HFFc6 (cell line): ENCODE results near the gene CUX1. TPM values are rescaled to one million over a fixed set of nuclear protein-coding genes. Genes with fewer than 3 reads are reported as not detected.
"Not testable (repeated sequence)": the region's sequence is repeated elsewhere in the genome, so short reads cannot be mapped to it uniquely, and the experiment has no call there.

Source experiments
- DNase-seq: peaks from one replicate; pipeline ENCODE4 v3.0.0-alpha.2; 2018
- H3K27ac Mint-ChIP-seq: 2 replicates; pipeline ENCODE4 v1.8.0; 2020; ENCODE audit warnings: mild to moderate bottlenecking, mixed read lengths
- H3K27me3 Mint-ChIP-seq: 2 replicates; pipeline ENCODE4 v1.8.0; 2021; ENCODE audit warnings: mild to moderate bottlenecking, moderate library complexity, mixed read lengths; ENCODE audit not compliant: insufficient read depth
- H3K36me3 Mint-ChIP-seq: 2 replicates; pipeline ENCODE4 v1.8.0; 2021; ENCODE audit warnings: low read depth, mixed read lengths
- H3K4me1 Mint-ChIP-seq: 2 replicates; pipeline ENCODE4 v1.8.0; 2020; ENCODE audit warnings: low read depth, mixed read lengths
- H3K4me3 Mint-ChIP-seq: 2 replicates; pipeline ENCODE4 v1.8.0; 2020; ENCODE audit warnings: mild to moderate bottlenecking, moderate library complexity, mixed read lengths
- H3K9me3 Mint-ChIP-seq: 2 replicates; pipeline ENCODE4 v1.8.0; 2020; ENCODE audit warnings: mild to moderate bottlenecking, mixed read lengths
- CTCF ChIP-seq: fragments of 200-600 bp; sonication (generic); IDR thresholded peaks from 2 replicates; pipeline ENCODE4 v1.5.0; 2021; ENCODE audit warnings: antibody characterized with exemption, mild to moderate bottlenecking
- total RNA-seq, 6 experiments: library from RNA; stranded (reverse); fragmentation: NEBNext Ultra II Directional; extraction: Animal tissue kit (Norgen Biotek cat#: 25700); gene quantifications; 2 replicates in 1 of 6; 3 replicates in 5 of 6; pipeline ENCODE4 v1.2.3, GENCODE V29; 2021

The CUX1 gene
- total RNA-seq, 6 experiments from 2014 or later = 46.9 to 64.2 (median 51.6) TPM

- peaks cover 3% of the 10 kb centered on the region for H3K27me3 Mint-ChIP-seq
- no peaks in the 10 kb centered on the region for H3K9me3 Mint-ChIP-seq
- H3K4me3 Mint-ChIP-seq = no peak overlapping the region
- no peak overlapping the region for H3K27ac Mint-ChIP-seq
- DNase-seq = no peak
- H3K36me3 Mint-ChIP-seq = peaks cover 5% of the 10 kb centered on the region; the same call in 1 of the 2 replicates
- TF ChIP-seq CTCF = no peak
- no peaks in the 10 kb centered on the region for H3K4me1 Mint-ChIP-seq
Measured at GRCh38 chr7:102175423-102176170, 358.2 kb downstream of the CUX1 start.

- Mint-ChIP-seq H3K4me1 (no peaks in the 10 kb centered on the region), H3K27ac (no peak overlapping the region), H3K36me3 (peaks cover 12% of the 10 kb centered on the region; the same call in 1 of the 2 replicates), H3K9me3 (no peaks in the 10 kb centered on the region), H3K27me3 (peaks cover 3% of the 10 kb centered on the region; the same call in 1 of the 2 replicates), H3K4me3 (no peak overlapping the region)
- TF ChIP-seq CTCF = no peak
- DNase-seq = no peak
Measured at GRCh38 chr7:102178410-102178809, 361.0 kb downstream of the CUX1 start.

- Mint-ChIP-seq H3K27me3 (peaks cover 3% of the 10 kb centered on the region; the same call in 1 of the 2 replicates), H3K36me3 (peaks cover 12% of the 10 kb centered on the region), H3K27ac (no peak overlapping the region), H3K4me3 (no peak overlapping the region), H3K9me3 (no peaks in the 10 kb centered on the region), H3K4me1 (no peaks in the 10 kb centered on the region)
- no peak for TF ChIP-seq CTCF
- no peak for DNase-seq
Measured at GRCh38 chr7:102180727-102181126, 363.3 kb downstream of the CUX1 start.

GRCh38 chr7:102181517-102181916, 364.1 kb downstream of the CUX1 start:
- no peaks in the 10 kb centered on the region for H3K4me1 Mint-ChIP-seq
- DNase-seq = no peak
- H3K9me3 Mint-ChIP-seq = no peaks in the 10 kb centered on the region
- H3K36me3 Mint-ChIP-seq = peaks cover 17% of the 10 kb centered on the region
- H3K27ac Mint-ChIP-seq = no peak overlapping the region
- no peak overlapping the region for H3K4me3 Mint-ChIP-seq
- no peak for TF ChIP-seq CTCF
- H3K27me3 Mint-ChIP-seq = 0 out of 2 replicates have a peak, but pooled peaks cover 3% of the 10 kb centered on the region

- no peak for TF ChIP-seq CTCF
Measured at GRCh38 chr7:102182016-102182415, 364.6 kb downstream of the CUX1 start.

GRCh38 chr7:102183848-102184247, 366.4 kb downstream of the CUX1 start:
- not testable (repeated sequence) for H3K4me3 Mint-ChIP-seq, DNase-seq, H3K27ac Mint-ChIP-seq, H3K4me1 Mint-ChIP-seq, H3K9me3 Mint-ChIP-seq, H3K27me3 Mint-ChIP-seq
- peaks cover 17% of the 10 kb centered on the region for H3K36me3 Mint-ChIP-seq

More at GRCh38 chr7:102182016-102182415, 364.6 kb downstream of the CUX1 start:
- no peak for DNase-seq
- Mint-ChIP-seq H3K27ac (no peak overlapping the region), H3K27me3 (0 out of 2 replicates have a peak, but pooled peaks cover 3% of the 10 kb centered on the region), H3K9me3 (no peaks in the 10 kb centered on the region), H3K4me3 (no peak overlapping the region), H3K4me1 (no peaks in the 10 kb centered on the region), H3K36me3 (peaks cover 17% of the 10 kb centered on the region)
